HepG2 (cell line): Measurements from ENCODE around the gene ASB5. TPM values are rescaled to one million over a fixed set of nuclear protein-coding genes. Genes with fewer than 3 reads are reported as not detected.
"Not testable (repeated sequence)": the region's sequence is repeated elsewhere in the genome, so short reads cannot be mapped to it uniquely, and the experiment has no call there.

Experiments
- ATAC-seq: fragments of 200-7000 bp; cut with Tn5 transposase; 3 replicates; pipeline ENCODE4 v1.9.1; 2020; ENCODE audit warnings: mild to moderate bottlenecking, moderate library complexity
- BruUV-seq: library from RNA; stranded (reverse); fragments of 400-500 nt; replicated peaks from 2 replicates; lab custom pipeline; 2021; lab: Mats Ljungman, UMichigan
- CTCF ChIA-PET: fragments of 300-600 bp; formaldehyde crosslinking; extraction: SDS; loops from one replicate; lab custom pipeline; 2021; ENCODE audit warnings: low total read pairs, inconsistent platforms, low intra/inter-chr PET ratio; lab: Yijun Ruan, JAX
- POLR2A ChIA-PET: fragments of 350-600 bp; sonication (Branson Sonifier 250); formaldehyde crosslinking; loops from one replicate; lab custom pipeline; 2020; ENCODE audit warnings: antibody characterized with exemption, inconsistent platforms; lab: Yijun Ruan, JAX
- DNase-seq: peaks from one replicate; pipeline ENCODE4 v3.0.0-alpha.2; 2015; ENCODE audit warnings: low spot score
- FAIRE-seq: peaks from 3 replicates; lab custom pipeline; 2011; peaks lifted over from hg19 to GRCh38; lab: Jason Lieb, UNC
- H2AFZ ChIP-seq: one replicate; pipeline ENCODE4 v1.6.1; 2011; ENCODE audit warnings: low read length, inconsistent platforms
- H3K27ac ChIP-seq: fragments of 300-600 bp; 3 replicates; pipeline ENCODE4 v1.8.0; 2011; ENCODE audit warnings: mixed run types, mild to moderate bottlenecking, mixed read lengths, low read length, inconsistent platforms; ENCODE audit not compliant: insufficient read depth; ENCODE audit errors: extremely low read length
- H3K27me3 ChIP-seq, 2 experiments: fragments of 200-600 bp in 1 of 2; 2 replicates in 1 of 2; 3 replicates in 1 of 2; pipeline versions ENCODE4 v1.6.0 to v1.8.0; 2011; ENCODE audit warnings: low read length in 2 of 2, mild to moderate bottlenecking in 2 of 2, moderate library complexity in 2 of 2, inconsistent platforms in 1 of 2; ENCODE audit not compliant: insufficient read depth in 2 of 2, control insufficient read depth in 1 of 2
- H3K36me3 ChIP-seq, 2 experiments: fragments of 200-600 bp in 1 of 2; replicated peaks in 1 of 2; 2 replicates in 1 of 2; 3 replicates in 1 of 2; pipeline versions ENCODE4 v1.5.1 to v1.8.0; 2011; ENCODE audit warnings: low read length in 2 of 2, inconsistent platforms in 1 of 2; ENCODE audit not compliant: insufficient read depth in 2 of 2, control insufficient read depth in 1 of 2
- H3K4me1 ChIP-seq: 2 replicates; pipeline ENCODE4 v1.5.1; 2012; ENCODE audit warnings: low read length, inconsistent platforms; ENCODE audit not compliant: insufficient read depth
- H3K4me2 ChIP-seq: 2 replicates; pipeline ENCODE4 v1.6.0; 2011; ENCODE audit warnings: low read depth, low read length, inconsistent platforms
- H3K4me3 ChIP-seq, 3 experiments: fragments of 200-600 bp in 1 of 3; sonication (generic), shearing (Covaris generic) in 1 of 3; replicated peaks in 1 of 3; 2 replicates each; pipeline ENCODE4 v1.5.1; 2011 to 2016; ENCODE audit warnings: low read length in 3 of 3, inconsistent platforms in 2 of 3, low read depth in 2 of 3, mild to moderate bottlenecking in 2 of 3, control low read depth in 1 of 3, mixed read lengths in 1 of 3; ENCODE audit not compliant: insufficient read depth in 1 of 3
- H3K79me2 ChIP-seq: one replicate; pipeline ENCODE4 v1.6.1; 2011; ENCODE audit warnings: low read length, inconsistent platforms; ENCODE audit not compliant: insufficient read depth
- H3K9ac ChIP-seq: 2 replicates; pipeline ENCODE4 v1.6.0; 2011; ENCODE audit warnings: mild to moderate bottlenecking, low read depth, low read length, inconsistent platforms; ENCODE audit not compliant: insufficient read depth
- H3K9me3 ChIP-seq: 2 replicates; pipeline ENCODE4 v1.5.1; 2012; ENCODE audit warnings: mild to moderate bottlenecking, low read length
- H4K20me1 ChIP-seq: 2 replicates; pipeline ENCODE4 v1.6.0; 2011; ENCODE audit warnings: inconsistent platforms, mild to moderate bottlenecking, low read length, moderate library complexity; ENCODE audit not compliant: insufficient read depth
- ZBTB4 ChIP-seq: sonication (generic); formaldehyde crosslinking; IDR thresholded peaks from 2 replicates; pipeline ENCODE4 v1.4.0; 2020; ENCODE audit warnings: missing genetic modification reagents, mild to moderate bottlenecking, borderline replicate concordance
- ZNF567 ChIP-seq: sonication (generic); formaldehyde crosslinking; IDR thresholded peaks from 2 replicates; pipeline ENCODE4 v1.8.1; 2023; ENCODE audit warnings: mild to moderate bottlenecking, missing genetic modification reagents, borderline replicate concordance
- WGBS: methylation state at CpG from one replicate; pipeline ENCODE4 v1.1.6; 2017; ENCODE audit warnings: low lambda C conversion rate; 5-methylcytosine and 5-hydroxymethylcytosine counted together
- in situ Hi-C: cut with HindIII; loops from 2 replicates; pipeline ENCODE4 v1.10.0; 2017; ENCODE audit warnings: low pct_unique_long_range_greater_than_20kb; ENCODE audit not compliant: extremely low pct_ligation_motif_present
- intact Hi-C: fragments of 100-400 bp; cut with micrococcal nuclease; formaldehyde crosslinking; loops from one replicate; pipeline ENCODE4 v1.10.0; 2022; ENCODE audit not compliant: unreplicated experiment
- polyA plus RNA-seq, 8 experiments: library from polyadenylated mRNA; depleted of rRNA in 3 of 8; stranded (reverse) in 7 of 8; unstranded in 1 of 8; fragments of >200 nt; fragmentation: Illumina TruSeq in 4 of 8; extraction: Trizol in 4 of 8; gene quantifications; 2 replicates each; pipeline versions ENCODE4 v1.2.1 to v1.2.3, GENCODE V29; 2011 to 2016; ENCODE audit warnings: low read depth in 4 of 8, missing spikeins in 1 of 8, mixed read lengths in 1 of 8; ENCODE audit not compliant: insufficient read depth in 1 of 8
- total RNA-seq, 5 experiments: library from RNA; depleted of rRNA; stranded (reverse); fragments of >200 nt; fragmentation: Illumina TruSeq; extraction: Trizol; gene quantifications; 2 replicates each; pipeline ENCODE4 v1.2.3, GENCODE V29; 2016; ENCODE audit warnings: low read depth in 1 of 5

The ASB5 gene
- total and polyA plus RNA-seq, 2 of the 13 experiments (the other 11 are each of a cell fraction or from before 2014, with no cell fraction given), result not detected

GRCh38 chr4:176217510-176217909 is 51.5 kb downstream of the ASB5 start:
- WGBS, result 5% methylated on average over 2 of the region's 2 CpGs
- Histone ChIP-seq H3K4me2 (no peak overlapping the region), H3K9ac (no peak overlapping the region), H3K79me2 (no peaks in the 10 kb centered on the region), H3K36me3 (no peaks in the 10 kb centered on the region), H2AFZ (no peak overlapping the region), H3K9me3 (no peaks in the 10 kb centered on the region), H3K4me1 (no peaks in the 10 kb centered on the region), H3K27ac (no peak overlapping the region), H4K20me1 (no peaks in the 10 kb centered on the region), H3K27me3 (no peaks in the 10 kb centered on the region), H3K4me3 (no peak overlapping the region)
- no TSS peak for BruUV-seq
- in situ Hi-C loops (no loop called here), intact Hi-C loops (no loop called here)
- no peak for ATAC-seq
- CTCF ChIA-PET, result no interaction called here
- DNase-seq, result no peak
- POLR2A ChIA-PET, result no interaction called here
- TF ChIP-seq ZBTB4 (CRISPR knock-in tag) (no peak), ZNF567 (CRISPR knock-in tag) (no peak)
- FAIRE-seq, result no peak

GRCh38 chr4:176212351-176212750 is 56.7 kb downstream of the ASB5 start:
- CTCF ChIA-PET, H4K20me1 ChIP-seq, FAIRE-seq, POLR2A ChIA-PET, BruUV-seq, DNase-seq, H3K9ac ChIP-seq, H3K9me3 ChIP-seq, H3K27me3 ChIP-seq, H3K4me3 ChIP-seq, H3K36me3 ChIP-seq, H2AFZ ChIP-seq, intact Hi-C loops, ATAC-seq, in situ Hi-C loops, H3K27ac ChIP-seq, H3K4me1 ChIP-seq, H3K4me2 ChIP-seq, H3K79me2 ChIP-seq: not testable (repeated sequence)
- 21% methylated on average over 3 of the region's 3 CpGs for WGBS
